GM19238 (cell line): ENCODE data around the gene JAM3.

Source experiments
- DNase-seq: peaks from one replicate; pipeline ENCODE4 v3.0.0; 2011; ENCODE audit warnings: low spot score; ENCODE audit not compliant: insufficient read length

JAM3 gene

DNA sequence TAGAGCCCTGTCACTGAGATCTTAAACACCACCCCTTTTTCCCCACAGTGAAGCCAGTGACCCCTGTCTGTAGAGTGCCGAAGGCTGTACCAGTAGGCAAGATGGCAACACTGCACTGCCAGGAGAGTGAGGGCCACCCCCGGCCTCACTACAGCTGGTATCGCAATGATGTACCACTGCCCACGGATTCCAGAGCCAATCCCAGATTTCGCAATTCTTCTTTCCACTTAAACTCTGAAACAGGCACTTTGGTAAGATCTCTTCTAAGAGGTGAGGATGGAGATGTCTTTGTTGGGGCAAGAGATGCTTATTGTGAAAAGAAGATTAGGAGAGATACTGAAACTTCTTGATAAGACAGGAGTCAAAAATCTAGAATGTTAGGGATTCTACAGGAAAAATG, 75.9 kb downstream of the JAM3 start:
- no peak for DNase-seq

DNA sequence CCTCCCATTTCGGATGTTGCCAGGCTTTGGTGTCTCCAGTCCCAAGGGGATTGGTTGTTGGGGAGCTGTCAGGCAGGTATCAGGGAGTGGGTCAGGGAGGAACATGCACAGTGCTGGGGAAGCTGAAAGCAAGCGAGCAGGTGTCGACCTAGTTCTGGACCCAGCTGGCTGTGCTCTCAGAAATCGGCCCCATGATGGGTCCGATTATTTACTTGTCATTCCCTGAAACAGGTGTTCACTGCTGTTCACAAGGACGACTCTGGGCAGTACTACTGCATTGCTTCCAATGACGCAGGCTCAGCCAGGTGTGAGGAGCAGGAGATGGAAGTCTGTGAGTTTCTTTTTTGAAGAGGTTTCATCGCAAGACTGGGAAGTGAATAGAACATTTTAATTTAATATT, 76.8 kb downstream of the JAM3 start:
- DNase-seq: no peak

DNA sequence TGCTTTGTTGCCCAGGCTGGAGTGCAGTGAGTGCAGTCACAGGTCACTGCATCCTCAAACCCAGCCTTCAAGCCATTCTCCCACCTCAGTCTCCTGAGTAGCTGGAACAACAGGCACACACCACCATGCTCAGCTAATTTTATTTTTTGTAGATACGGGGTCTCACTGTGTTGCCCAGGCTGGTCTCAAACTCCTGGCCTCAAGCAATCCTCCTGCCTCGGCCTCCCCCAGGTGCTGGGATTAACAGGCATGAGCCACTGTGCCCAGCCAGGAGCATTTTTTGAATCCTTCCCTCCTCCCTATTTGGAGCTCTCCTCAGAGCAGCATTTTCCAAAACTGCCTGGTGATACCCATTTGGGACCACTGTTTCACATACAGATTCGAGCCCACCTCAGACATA, 77.7 kb downstream of the JAM3 start:
- DNase-seq: no peak

DNA sequence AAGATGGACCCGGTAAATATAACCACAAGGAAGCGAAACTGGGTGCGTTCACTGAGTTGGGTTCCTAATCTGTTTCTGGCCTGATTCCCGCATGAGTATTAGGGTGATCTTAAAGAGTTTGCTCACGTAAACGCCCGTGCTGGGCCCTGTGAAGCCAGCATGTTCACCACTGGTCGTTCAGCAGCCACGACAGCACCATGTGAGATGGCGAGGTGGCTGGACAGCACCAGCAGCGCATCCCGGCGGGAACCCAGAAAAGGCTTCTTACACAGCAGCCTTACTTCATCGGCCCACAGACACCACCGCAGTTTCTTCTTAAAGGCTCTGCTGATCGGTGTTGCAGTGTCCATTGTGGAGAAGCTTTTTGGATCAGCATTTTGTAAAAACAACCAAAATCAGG, 80.5 kb downstream of the JAM3 start:
- no peak for DNase-seq

DNA sequence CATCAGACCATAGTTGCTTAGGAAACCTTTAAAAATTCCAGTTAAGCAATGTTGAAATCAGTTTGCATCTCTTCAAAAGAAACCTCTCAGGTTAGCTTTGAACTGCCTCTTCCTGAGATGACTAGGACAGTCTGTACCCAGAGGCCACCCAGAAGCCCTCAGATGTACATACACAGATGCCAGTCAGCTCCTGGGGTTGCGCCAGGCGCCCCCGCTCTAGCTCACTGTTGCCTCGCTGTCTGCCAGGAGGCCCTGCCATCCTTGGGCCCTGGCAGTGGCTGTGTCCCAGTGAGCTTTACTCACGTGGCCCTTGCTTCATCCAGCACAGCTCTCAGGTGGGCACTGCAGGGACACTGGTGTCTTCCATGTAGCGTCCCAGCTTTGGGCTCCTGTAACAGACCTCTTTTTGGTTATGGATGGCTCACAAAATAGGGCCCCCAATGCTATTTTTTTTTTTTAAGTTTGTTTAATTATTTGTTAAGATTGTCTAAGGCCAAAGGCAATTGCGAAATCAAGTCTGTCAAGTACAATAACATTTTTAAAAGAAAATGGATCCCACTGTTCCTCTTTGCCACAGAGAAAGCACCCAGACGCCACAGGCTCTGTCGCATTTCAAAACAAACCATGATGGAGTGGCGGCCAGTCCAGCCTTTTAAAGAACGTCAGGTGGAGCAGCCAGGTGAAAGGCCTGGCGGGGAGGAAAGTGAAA, 81.5 kb downstream of the JAM3 start:
- DNase-seq: no peak

DNA sequence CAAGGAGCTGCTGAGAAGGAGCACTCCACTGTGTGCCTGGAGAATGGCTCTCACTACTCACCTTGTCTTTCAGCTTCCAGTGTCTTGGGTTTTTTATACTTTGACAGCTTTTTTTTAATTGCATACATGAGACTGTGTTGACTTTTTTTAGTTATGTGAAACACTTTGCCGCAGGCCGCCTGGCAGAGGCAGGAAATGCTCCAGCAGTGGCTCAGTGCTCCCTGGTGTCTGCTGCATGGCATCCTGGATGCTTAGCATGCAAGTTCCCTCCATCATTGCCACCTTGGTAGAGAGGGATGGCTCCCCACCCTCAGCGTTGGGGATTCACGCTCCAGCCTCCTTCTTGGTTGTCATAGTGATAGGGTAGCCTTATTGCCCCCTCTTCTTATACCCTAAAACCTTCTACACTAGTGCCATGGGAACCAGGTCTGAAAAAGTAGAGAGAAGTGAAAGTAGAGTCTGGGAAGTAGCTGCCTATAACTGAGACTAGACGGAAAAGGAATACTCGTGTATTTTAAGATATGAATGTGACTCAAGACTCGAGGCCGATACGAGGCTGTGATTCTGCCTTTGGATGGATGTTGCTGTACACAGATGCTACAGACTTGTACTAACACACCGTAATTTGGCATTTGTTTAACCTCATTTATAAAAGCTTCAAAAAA, 82.3 kb downstream of the JAM3 start:
- DNase-seq: no peak

DNA sequence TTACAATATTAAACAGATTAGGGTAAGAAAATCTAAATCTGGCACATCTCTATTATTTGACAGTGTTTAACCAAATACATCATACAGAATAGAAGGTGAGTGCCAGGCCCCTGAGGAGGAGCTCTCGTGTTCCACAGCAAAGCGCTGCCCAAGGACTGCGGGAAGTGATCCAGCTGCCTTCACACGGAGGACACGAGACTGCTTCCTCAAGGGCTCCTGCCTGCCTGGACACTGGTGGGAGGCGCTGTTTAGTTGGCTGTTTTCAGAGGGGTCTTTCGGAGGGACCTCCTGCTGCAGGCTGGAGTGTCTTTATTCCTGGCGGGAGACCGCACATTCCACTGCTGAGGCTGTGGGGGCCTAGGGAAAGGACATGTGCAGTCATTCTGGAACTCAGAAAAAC, 83.8 kb downstream of the JAM3 start:
- DNase-seq: no peak

DNA sequence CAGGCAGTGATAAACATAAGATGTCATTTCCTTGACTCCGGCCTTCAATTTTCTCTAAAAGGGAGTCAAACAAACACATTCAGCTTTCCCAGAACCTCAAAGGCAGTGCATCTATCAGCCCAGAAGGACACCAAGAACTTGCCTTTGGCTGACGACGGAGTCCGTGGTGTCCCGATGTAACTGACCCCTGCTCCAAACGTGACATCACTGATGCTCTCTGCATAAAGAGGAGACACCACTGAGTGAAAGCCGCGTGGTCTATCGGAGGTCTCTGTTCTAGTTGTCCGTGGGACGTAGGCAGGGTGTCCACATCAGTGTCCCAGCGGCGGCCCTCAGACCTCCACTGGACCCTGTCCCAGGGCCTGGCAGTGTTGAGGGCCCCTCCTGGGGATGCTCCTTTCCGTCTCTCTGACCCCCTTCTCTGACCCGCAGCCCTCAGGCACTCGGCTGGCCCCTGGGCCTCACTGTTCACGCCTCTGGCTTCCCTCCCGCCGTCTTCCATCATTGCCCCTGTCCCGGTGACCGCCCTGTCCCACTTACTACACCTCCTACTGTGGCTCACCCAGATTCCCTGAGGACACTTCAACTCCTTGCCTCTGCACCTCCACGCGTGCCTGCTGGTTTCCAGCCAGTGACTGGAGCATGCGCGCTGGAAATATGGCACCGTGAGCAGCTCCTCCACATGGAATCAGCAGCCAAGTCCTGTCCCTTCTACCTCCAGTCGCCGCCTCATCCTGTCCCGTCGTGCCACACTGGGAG, 84.5 kb downstream of the JAM3 start:
- DNase-seq: no peak

DNA sequence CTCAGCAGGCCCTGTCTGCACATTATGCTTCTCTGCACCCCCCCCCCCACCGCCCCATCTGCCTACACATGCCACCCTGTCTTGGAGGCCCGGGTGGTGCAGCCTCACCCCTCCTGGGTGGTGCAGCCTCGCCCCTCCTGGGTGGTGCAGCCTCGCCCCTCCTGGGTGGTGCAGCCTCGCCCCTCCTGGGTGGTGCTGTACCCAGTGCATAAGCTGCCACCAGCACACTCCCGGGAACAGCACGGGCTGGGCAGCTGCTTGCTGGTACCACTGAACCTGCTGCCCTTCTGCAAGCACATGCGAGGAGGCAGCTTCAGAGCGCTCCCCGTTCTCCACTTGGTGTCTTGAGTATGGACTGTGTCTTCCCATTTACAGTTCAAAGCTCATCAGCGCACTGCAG, 85.6 kb downstream of the JAM3 start:
- DNase-seq: no peak

DNA sequence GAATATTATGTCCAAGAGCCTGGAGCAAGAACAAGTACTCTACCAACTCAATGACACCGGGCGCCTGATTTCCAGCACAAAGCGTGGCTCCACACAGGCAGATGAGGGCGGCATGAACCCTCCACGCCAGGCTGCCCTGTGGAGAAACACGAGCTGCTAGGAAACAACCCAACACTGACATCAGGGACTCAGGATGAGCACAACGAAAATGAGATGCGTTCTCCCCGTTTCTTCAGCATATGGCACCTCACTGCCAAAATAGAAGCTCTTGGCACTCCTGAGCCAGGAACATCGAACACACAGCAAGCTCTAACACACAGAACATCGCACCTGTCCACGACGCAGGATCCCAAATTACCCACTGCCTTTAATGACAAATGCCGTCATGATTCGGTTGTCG, 86.6 kb downstream of the JAM3 start:
- DNase-seq: no peak

DNA sequence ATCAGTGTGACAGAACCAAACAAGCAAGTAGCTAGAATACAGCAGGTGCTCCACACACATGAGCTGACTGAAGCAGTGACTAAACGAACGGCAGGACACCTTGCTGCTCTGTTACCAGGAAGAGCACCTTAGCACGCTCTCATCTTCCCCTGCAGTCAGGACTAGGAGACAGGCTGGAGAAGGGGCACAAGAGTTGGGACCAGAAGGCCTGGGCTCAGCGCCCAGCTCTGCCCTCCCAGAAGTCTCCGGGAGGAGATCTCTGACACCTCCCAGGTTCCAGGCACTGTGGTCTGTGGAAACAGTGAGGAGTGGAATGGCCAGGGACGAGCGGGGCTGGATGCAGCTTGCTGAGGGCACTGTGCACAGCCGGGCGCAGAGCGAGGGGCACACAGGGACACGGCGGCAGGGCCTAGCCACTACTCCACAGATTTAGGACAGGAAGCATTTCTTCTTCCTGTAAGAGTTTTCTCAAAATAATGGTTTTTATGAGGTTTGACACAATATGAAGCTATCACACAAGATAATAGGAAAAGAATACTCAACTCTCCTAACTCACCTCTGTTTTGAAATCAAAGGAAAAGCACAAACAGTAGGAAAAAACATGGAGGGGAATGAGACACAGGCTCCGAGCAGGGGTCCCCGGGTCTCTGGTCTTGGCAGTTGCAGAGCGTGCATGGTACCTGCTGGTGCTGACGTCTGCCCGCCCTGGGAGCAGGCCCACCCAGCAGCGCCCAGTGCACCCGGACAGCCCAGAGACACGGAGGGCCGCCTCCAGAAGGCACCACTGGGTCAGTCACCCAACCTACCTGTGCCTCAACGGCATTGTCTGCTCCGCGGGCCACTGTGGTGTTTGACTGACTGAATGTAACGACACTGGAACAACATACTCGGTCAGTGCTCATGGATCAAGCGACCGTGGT, 87.3 kb downstream of the JAM3 start:
- no peak for DNase-seq

DNA sequence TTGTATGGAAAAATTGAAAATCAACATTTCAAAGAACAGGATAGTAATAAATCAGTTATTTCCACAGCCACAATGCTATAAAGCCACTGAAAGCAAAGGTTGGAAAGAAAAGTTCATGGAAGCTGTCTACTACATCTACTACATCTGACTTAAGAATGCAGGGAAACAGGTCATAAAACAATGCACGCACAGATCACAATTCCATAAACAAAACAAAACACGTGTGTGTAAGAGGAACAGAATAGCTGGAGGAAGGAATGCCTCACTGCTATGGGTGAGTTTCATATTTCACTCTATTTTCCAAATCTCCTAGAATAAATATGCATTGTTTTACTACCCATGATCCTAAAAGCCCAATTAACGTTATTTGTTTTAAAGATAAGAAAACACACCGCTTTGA, 88.6 kb downstream of the JAM3 start:
- no peak for DNase-seq

DNA sequence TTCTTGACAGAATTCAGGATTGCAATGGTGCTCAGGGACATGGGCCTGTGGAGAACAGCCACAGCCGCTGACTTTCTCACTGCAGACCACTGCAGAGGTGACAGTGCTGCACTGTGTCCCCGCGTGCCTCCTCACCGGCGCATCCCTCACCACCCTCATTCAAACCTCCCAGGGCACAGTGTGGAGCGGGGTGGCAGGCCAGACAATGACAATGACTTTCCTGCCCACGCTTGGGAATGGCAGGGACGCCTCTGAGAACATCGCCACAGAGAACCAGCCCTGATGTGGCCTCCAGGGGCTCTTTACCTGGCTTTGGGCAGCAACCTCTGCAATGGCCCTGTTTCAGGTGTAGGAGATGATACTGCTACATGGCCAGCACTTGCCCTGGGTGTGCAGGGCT, 89.2 kb downstream of the JAM3 start:
- DNase-seq: no peak

DNA sequence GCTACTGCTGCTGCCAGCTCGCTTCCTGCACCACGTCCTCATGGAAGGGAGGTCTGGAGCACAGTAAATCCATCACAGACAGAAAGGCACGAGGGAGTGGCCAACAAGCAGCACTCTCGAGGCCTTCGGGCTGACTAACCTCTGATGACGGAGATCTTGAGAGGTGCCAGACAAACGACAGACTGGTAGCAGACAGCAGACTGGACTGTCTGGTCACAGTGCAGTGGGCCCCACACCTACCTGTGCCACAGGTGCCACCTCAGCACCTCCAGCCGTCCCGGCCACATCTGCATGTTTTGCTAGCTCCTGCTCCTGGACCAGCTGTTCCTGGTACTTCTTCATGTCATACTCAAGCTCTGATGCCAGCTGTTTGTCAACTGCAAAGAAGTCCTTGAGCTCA, 90.8 kb downstream of the JAM3 start:
- no peak for DNase-seq

DNA sequence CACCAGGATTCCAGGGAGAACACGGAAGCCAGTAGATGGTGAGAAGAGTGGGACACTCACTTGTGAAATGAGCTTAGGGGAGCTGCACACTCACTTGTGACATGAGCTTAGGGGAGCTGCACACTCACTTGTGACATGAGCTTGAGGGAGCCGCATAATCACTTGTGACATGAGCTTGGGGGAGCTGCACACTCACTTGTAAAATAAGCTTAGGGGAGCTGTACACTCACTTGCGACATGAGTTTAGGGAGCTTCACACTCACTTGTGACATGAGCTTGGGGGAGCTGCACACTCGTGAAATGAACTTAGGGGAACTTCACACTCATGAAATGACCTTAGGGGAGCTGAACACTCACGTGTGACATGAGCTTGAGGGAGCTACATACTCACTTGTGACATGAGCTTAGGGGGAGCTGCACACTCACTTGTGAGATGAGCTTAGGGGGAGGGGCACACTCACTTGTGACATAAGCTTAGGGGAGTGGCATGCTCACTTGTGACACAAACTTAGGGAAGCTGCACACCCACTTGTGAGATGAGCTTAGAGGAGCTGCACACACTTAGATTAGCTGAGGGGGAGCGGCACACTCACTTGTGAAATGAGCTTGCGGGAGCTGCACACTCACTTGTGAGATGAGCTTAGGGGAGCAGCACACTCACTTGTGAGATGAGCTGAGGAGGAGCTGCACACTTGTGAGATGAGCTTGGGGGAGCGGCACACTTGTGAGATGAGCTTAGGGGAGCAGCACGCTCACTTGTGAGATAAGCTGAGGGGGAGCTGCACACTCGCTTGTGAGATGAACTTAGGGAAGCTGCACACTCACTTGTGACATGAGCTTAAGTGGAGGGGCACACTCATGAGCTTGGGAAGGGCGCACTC, 95.9 kb downstream of the JAM3 start:
- no peak for DNase-seq

DNA sequence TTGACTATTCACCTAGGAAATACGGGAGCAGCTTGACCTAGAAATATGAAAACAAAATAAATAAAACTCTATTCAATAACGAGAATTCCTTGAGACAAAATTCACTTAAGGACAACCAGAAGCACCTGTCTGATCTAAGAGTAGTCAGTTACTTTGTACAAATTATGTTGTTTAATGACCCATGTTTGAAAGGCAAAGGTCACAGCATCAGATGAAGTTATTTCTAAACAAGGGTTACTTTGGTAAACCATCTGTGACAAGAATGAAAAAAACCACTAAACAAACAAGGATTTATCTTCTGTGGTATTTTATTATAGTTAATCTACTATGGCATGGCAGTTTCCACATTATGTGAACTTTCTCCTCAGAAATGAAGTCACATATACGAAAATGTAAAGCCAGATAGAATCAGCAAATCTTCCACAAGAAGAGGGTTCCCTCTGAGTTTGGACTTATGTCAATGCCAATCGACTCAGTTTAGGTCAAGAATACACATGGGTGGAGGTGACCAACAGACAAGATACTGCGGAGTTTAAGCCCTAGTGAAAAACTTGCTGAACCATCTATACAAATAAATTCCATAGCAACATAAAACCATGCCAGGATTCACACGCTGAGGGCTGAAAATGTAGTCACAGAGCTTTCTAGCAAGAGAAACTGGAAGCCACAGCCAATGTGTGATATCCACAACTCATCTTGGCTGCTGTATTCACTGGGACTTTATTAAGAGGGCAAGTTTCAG, 101.5 kb downstream of the JAM3 start:
- DNase-seq: no peak

DNA sequence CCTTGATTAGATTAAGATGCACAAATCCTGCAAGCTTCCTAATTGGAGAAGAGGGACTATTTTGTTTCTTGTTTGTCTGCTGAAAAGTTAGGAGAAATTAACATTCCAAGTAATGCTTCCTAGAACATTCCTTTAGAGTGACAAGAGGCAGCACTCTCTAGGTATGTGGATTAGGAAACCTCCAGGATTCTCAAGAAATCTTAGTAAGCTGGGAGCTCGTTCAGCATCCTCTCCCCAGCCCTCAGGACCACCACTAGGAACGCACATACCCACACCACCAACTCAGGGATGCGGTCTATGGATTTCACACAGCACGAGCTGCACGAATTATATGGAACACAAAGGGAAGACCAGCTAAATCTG, 102.0 kb downstream of the JAM3 start:
- DNase-seq: no peak

DNA sequence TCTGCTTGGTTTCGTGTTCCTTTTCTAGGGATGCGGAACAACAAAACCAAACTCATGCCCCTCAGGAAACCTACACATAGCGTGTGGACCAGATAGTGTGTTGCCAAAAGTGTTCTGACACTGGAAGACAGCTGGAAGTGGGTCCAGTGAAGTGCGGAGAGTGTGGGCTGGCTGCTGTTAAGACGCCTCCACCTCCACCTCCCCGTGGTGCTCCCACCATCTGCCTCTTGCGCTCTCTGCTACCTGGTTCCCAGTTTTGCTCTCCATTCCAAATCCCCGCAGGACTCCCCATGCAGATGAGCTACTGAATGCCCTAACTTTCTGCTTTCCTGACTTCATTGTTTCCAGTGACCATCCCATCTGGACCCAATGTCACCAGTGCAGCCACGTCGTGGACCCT, 103.1 kb downstream of the JAM3 start:
- DNase-seq: no peak

DNA sequence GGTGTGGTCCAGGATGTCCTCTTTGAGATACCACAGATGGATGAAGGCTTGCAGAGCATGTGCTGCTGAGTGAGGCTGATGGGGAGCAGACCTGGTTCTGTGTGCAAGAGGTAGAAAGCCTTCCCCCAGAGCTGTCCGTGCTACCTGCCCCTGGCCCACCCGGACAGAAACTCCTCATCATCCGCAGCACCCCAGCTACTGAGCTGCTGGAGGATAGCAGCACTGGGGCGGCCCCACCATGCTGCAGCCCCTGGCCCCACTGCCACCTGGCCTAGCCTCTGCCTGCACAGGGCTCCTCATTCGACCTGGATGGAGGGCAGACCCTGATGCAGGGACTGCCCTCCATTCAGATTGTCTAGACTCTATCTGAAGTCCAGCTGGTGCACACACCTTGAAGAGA, 104.4 kb downstream of the JAM3 start:
- no peak for DNase-seq

DNA sequence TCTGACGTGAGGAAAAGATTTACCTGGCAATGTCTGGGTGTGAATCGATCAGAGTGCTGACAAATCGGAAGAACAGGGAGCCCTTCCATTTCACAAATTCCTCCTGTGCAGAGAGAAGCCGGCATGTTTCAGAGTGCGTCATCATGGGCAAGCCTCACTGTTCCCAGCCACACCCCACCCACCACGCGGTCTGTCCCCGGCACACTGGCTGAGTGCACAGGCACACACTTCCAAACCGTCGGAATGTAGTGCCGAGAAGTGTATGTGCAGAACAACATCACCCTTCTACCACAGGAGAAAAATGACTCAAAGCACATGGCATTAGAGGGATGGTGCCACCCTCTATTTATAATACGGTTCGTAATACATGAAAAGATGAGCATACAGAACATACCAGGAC, 107.4 kb downstream of the JAM3 start:
- no peak for DNase-seq
